Measurements from ENCODE around the gene WASHC4.

WASHC4 gene

DNA sequence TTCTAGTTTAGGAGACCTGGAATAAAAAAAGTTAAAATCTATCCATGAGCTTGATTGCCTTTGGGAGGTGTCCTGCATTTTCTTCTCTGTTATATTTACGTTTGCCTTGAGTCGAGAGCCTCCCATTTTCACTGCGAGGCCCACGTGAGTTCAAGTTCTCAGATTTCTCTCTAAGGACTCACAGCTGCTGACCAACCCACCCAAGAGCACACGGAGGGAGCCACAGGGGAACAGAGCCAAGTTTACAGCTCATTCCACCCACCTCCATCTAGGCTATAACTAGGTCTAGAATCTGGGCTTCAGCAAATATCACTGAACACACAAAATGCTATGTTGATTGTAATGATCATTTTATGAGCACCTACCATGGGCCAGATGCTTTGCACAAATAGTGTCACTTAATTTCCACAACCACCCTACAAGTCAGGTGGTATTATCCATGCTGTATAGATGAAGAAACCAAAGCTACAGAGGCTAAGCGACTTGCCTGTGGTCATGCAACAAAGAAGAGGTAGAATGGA lies 40.0 kb upstream of the WASHC4 start:
- DNase-seq: no peak
- Histone ChIP-seq H4K20me1 (ENCODE audit: insufficient read depth, low read length) (no peaks in the 10 kb centered on the region), H3K9me2 (replicated peaks; ENCODE audit: insufficient read depth, low read length) (no peaks in the 10 kb centered on the region), H3K27ac (ENCODE audit: low read length) (no peak overlapping the region), H3K36me3 (replicated peaks; ENCODE audit: insufficient read depth, low read length) (no peaks in the 10 kb centered on the region), H3K9me3 (replicated peaks; ENCODE audit: insufficient read depth, low read length) (no peaks in the 10 kb centered on the region), H2AFZ (ENCODE audit: low read length) (no peak overlapping the region), H3K79me2 (ENCODE audit: low read length) (no peaks in the 10 kb centered on the region), H3K4me1 (ENCODE audit: low read length) (peaks cover 4% of the 10 kb centered on the region; the same call in 1 of the 2 replicates), H3F3A (ENCODE audit: insufficient read depth, low read length) (no peaks in the 10 kb centered on the region), H3K27me3 (replicated peaks; ENCODE audit: insufficient read depth, low read length) (no peaks in the 10 kb centered on the region), H3K4me3 (ENCODE audit: low read length) (no peak overlapping the region), H3K9ac (ENCODE audit: low read length) (no peak overlapping the region), H3K4me2 (ENCODE audit: low read depth, low read length) (no peak overlapping the region)
- TF ChIP-seq EZH2 (optimal IDR thresholded peaks at IDR 0.05; ENCODE audit: low read depth, low read length): no peak
- no peak for TF ChIP-seq CTCF (IDR thresholded peaks at IDR 0.05; ENCODE audit: low read length)
- TF ChIP-seq EZH2phosphoT487 (IDR thresholded peaks at IDR 0.05; ENCODE audit: low read length): no peak

DNA sequence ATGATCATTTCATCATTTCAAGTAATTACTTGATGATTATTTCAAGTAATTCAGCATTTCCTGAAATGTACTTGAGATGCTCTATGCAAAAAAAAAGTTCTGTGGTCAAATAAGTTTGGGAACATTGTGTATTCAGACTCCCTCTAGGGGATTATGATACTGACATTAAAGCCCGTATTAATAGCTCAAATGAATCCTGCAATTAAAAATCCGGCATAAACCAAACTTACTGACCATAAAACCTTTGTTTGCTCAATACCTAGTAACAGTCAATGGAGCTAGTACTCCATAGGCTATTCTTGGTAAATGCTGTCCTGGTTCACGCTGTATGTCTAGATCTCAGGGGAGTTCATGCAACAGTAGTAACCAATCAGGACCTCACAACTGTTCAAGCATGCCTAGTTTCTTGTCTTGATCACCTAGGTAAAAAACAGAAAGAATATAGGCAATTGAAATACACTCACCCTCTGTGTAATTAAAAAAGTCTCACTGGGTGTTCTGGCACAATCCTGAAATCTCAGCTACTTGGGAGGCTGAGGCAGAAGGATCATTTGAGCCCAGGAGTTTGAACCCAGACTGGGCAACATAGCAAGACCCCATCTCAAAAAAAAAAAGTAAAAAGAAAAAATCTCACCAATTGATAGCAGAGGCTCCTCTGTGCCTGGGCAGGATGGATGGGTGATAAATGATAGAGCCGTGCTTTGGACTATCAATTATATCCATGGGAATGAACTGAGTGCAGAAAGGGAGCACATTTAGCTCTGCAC lies 37.4 kb upstream of the WASHC4 start:
- Histone ChIP-seq H3K36me3 (replicated peaks; ENCODE audit: insufficient read depth, low read length) (no peaks in the 10 kb centered on the region), H2AFZ (ENCODE audit: low read length) (no peak overlapping the region), H3K79me2 (ENCODE audit: low read length) (no peaks in the 10 kb centered on the region), H3K27me3 (replicated peaks; ENCODE audit: insufficient read depth, low read length) (no peaks in the 10 kb centered on the region), H3K9me2 (replicated peaks; ENCODE audit: insufficient read depth, low read length) (no peaks in the 10 kb centered on the region), H4K20me1 (ENCODE audit: insufficient read depth, low read length) (no peaks in the 10 kb centered on the region), H3K4me3 (ENCODE audit: low read length) (no peak overlapping the region), H3K9ac (ENCODE audit: low read length) (no peak overlapping the region), H3F3A (ENCODE audit: insufficient read depth, low read length) (peaks cover 6% of the 10 kb centered on the region), H3K4me2 (ENCODE audit: low read depth, low read length) (no peak overlapping the region), H3K4me1 (ENCODE audit: low read length) (peaks cover 14% of the 10 kb centered on the region), H3K9me3 (replicated peaks; ENCODE audit: insufficient read depth, low read length) (no peaks in the 10 kb centered on the region), H3K27ac (ENCODE audit: low read length) (no peak overlapping the region)
- TF ChIP-seq CTCF (IDR thresholded peaks at IDR 0.05; ENCODE audit: low read length): no peak
- no peak for TF ChIP-seq EZH2phosphoT487 (IDR thresholded peaks at IDR 0.05; ENCODE audit: low read length)
- TF ChIP-seq EZH2 (optimal IDR thresholded peaks at IDR 0.05; ENCODE audit: low read depth, low read length): no peak
- DNase-seq: no peak

- Histone ChIP-seq H4K20me1 (ENCODE audit: insufficient read depth, low read length) (no peaks in the 10 kb centered on the region), H3K79me2 (ENCODE audit: low read length) (no peaks in the 10 kb centered on the region), H3K27ac (ENCODE audit: low read length) (no peak overlapping the region), H3K9ac (ENCODE audit: low read length) (no peak overlapping the region), H3K4me2 (ENCODE audit: low read depth, low read length) (no peak overlapping the region), H2AFZ (ENCODE audit: low read length) (no peak overlapping the region), H3K27me3 (replicated peaks; ENCODE audit: insufficient read depth, low read length) (no peaks in the 10 kb centered on the region), H3K9me3 (replicated peaks; ENCODE audit: insufficient read depth, low read length) (no peaks in the 10 kb centered on the region), H3K4me1 (ENCODE audit: low read length) (peaks cover 18% of the 10 kb centered on the region), H3K36me3 (replicated peaks; ENCODE audit: insufficient read depth, low read length) (no peaks in the 10 kb centered on the region), H3K4me3 (ENCODE audit: low read length) (no peak overlapping the region), H3F3A (ENCODE audit: insufficient read depth, low read length) (peaks cover 6% of the 10 kb centered on the region), H3K9me2 (replicated peaks; ENCODE audit: insufficient read depth, low read length) (no peaks in the 10 kb centered on the region)
- DNase-seq: no peak
- TF ChIP-seq EZH2phosphoT487 (IDR thresholded peaks at IDR 0.05; ENCODE audit: low read length) (no peak), CTCF (IDR thresholded peaks at IDR 0.05; ENCODE audit: low read length) (no peak), EZH2 (optimal IDR thresholded peaks at IDR 0.05; ENCODE audit: low read depth, low read length) (no peak)
Observed at GRCh38 chr12:105071981-105072380, 35.5 kb upstream of the WASHC4 start.
